ENCODE measurements around the gene RIBC1. TPM values are rescaled to one million over a fixed set of nuclear protein-coding genes. Genes with fewer than 3 reads are reported as not detected.
"Not testable (repeated sequence)": the region's sequence is repeated elsewhere in the genome, so short reads cannot be mapped to it uniquely, and the experiment has no call there.

The RIBC1 gene
- total RNA-seq, 8 experiments from 2014 or later: 1.1 to 10.9 (median 2.5) TPM

DNA sequence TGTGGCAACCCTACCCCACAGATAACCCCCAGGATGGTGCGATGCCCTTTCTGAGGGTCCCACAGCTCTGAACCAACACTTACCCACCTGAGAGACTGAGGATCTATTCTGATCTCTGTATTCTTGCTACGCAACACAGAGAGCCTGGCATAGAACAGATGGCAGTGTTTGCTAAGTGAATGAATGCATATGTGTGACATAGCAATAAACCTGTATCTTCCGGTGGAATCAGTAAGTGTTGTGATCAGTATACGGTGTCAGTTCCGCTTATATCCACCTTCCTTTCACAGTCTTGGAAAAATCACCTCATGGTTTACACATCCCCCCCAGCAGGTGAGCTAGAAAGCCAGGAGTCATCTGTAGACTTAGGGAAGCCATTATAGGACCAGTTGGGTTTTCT, 17.4 kb downstream of the RIBC1 start:
- WGBS, 10 experiments: 90% methylated on average over 2 of the region's 5 CpGs; no CpG with 5 or more reads in 8 of the 10 experiments
- ATAC-seq (replicated peaks in 6 of 8): peak in 1 of 8 experiments; percentile 11
- peaks cover 0 to 6% of the 10 kb centered on the region in 2 donors for H3K4me1 ChIP-seq (replicated peaks in 1 of 2)
- no peak overlapping the region for H3K27ac ChIP-seq
- no peak overlapping the region for H3K4me3 ChIP-seq
- in situ Hi-C loops (cut with MboI; ENCODE audit: low pct_unique_long_range_greater_than_20kb in 2 of 9, low sequenced_read_pairs in 9 of 9, unreplicated experiment in 9 of 9): loop anchor here in 1 of 9 experiments (25.0 kb wide), 1 partner anchor 128 kb away; no protein-coding TSS in a partner anchor

DNA sequence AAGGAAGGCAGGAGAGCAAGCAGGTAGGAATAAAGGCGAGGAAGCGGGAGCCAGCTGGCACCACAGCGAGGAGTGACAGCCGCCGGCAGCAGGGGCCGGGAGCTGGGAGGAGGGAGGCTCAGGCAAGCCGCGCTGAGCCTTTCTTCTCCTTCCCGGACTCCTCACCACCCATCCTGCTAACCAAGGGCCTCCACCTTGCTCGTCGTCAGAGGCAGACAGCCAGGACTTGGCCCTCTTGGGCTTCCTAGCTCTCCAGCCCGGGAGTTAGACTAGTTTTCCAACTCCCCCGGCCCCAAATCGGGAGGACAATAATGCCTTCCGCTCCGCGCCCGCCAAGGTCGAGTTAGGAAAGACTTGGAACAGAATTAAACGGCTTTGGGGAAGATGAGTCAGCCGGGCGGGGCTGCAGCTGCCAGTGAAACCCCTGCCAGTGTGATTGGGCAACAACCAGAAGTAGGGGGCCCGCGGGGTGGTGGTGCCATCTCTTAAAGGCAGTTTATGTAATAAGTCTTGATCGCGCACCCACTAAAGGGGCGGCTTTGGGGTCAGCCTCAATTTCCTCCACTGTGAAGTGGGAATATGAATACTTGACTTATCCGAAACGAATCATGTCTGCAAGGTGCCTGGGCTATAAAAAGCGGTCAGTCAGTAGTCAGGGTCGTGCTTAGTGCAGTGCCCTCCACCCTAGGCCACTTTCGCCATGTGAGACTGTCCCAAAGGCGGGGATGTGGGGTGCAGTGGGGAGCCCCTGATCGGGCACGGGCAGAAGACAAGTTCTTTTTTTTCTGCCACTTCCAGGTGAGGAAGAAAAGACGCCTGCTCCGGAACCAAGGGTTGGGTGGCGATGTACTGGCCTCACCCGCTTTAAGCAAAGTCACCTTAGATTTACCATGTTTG, 18.2 kb downstream of the RIBC1 start:
- Histone ChIP-seq H3K4me3 (peak overlapping the region in 3 of 5 donors; percentile 33 to 39 (median 37)), H3K4me1 (replicated peaks in 1 of 2) (peaks cover 0 to 6% of the 10 kb centered on the region in 2 donors), H3K27ac (no peak overlapping the region)
- ATAC-seq (replicated peaks in 6 of 8): peak in 5 of 8 experiments; percentile 4 to 65 (median 53)
- WGBS, 10 experiments: 0 to 52% (median 40%) methylated on average over 1 to 8 of the region's 39 CpGs; no CpG with 5 or more reads in 5 of the 10 experiments
- in situ Hi-C loops (cut with MboI; ENCODE audit: low pct_unique_long_range_greater_than_20kb in 2 of 9, low sequenced_read_pairs in 9 of 9, unreplicated experiment in 9 of 9): loop anchor here in 1 of 9 experiments (25.0 kb wide), 1 partner anchor 129 kb away; no protein-coding TSS in a partner anchor

DNA sequence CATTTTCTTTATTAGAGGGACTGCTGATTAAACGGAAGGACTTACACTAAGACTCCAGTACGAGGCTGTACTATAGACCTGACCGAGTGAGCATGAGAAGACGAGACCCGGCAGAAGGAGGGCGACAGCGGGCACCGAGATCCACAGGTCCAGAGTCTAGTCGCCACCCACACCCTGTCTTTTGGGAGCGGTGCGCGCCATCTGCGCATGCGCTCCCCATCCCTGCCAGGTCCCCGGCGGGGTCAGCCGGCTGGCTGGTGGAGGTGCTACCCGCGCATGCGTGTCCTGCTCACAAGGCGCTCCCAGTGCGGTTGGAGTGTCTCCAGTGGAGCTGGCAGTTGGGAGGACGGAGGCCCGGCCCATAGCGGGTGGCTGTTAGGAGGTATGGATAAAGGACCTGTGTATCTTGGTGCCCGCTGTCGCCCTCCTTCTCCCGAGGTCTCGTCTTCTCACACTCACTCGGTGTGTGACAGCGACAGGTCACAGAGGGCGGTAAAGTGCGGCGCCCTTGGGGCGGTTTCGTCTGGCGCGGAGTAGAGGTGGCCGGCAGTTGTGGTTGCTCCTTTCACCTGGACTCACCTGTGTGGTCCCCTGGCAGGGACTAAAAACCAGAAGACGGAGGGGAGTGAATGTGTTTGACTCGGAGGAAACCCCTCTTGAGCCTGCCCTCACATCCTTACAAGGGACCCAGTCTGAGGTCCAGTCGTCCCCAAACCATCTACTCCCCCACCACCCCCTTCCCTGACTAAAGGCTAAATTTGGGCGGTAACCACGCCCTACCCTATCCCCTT, 19.1 kb downstream of the RIBC1 start:
- no peak overlapping the region for H3K27ac ChIP-seq
- peaks cover 0 to 6% of the 10 kb centered on the region in 2 donors for H3K4me1 ChIP-seq (replicated peaks in 1 of 2)
- 0 to 40% methylated on average over 3 to 6 of the region's 44 CpGs; no CpG with 5 or more reads in 8 of the 10 experiments for WGBS, 10 experiments
- in situ Hi-C loops (cut with MboI; ENCODE audit: low pct_unique_long_range_greater_than_20kb in 2 of 9, low sequenced_read_pairs in 9 of 9, unreplicated experiment in 9 of 9): loop anchor here in 1 of 9 experiments (25.0 kb wide), 1 partner anchor 129 kb away; no protein-coding TSS in a partner anchor
- peak overlapping the region; percentile 20 to 39 (median 33) for H3K4me3 ChIP-seq
- peak; percentile 70 to 98 (median 94) for ATAC-seq (replicated peaks in 6 of 8)

DNA sequence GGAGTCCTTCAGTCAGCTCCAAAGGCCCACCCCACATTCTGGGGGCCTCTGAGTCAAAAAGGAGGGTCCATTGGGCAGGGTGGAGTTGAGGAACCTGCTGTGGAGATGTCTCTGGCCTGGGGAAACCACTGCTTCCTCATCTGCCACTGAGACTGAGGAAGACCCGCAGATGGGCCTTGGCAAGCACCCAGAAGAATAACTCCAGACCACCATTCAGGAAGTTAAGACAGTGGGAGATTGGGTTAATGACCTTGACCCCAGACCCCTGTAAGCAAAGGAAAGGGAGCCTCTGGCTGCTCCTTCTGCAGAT, 19.6 kb downstream of the RIBC1 start:
- Histone ChIP-seq H3K4me1 (replicated peaks in 1 of 2) (peaks cover 0 to 6% of the 10 kb centered on the region in 2 donors), H3K4me3 (peak overlapping the region in 2 of 5 donors; percentile 37 to 39), H3K27ac (no peak overlapping the region)
- ATAC-seq (replicated peaks in 6 of 8): no peak
- 63% methylated on average over 1 of the region's 1 CpG; no CpG with 5 or more reads in 9 of the 10 experiments for WGBS, 10 experiments
- in situ Hi-C loops (cut with MboI; ENCODE audit: low pct_unique_long_range_greater_than_20kb in 2 of 9, low sequenced_read_pairs in 9 of 9, unreplicated experiment in 9 of 9): loop anchor here in 1 of 9 experiments (25.0 kb wide), 1 partner anchor 130 kb away; no protein-coding TSS in a partner anchor

DNA sequence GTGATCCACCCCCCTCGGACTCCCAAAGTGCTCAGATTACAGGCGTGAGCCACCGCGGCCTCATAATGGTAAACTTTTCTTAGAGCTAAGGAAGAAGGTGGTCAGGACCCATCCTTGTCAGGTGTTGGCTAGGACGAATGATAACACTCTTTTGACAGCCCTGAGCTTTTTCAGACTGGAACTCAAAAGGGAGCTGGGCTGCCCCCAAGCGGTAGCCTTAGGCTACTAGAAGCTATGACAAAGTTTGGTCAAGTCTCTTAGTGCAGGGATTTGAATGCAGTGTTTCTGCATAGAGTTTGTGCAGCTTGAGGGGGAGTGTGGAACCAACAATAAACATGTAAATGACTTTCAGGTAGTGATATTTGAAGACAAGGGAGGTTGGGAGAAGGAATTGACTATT, 23.3 kb downstream of the RIBC1 start:
- Histone ChIP-seq H3K4me3 (no peak overlapping the region), H3K27ac (no peak overlapping the region), H3K4me1 (replicated peaks in 1 of 2) (peaks cover 0 to 6% of the 10 kb centered on the region in 2 donors)
- peak in 3 of 8 experiments; percentile 24 to 55 (median 33) for ATAC-seq (replicated peaks in 6 of 8)
- in situ Hi-C loops (cut with MboI; ENCODE audit: low pct_unique_long_range_greater_than_20kb in 2 of 9, low sequenced_read_pairs in 9 of 9, unreplicated experiment in 9 of 9): loop anchor here in 1 of 9 experiments (25.0 kb wide), 1 partner anchor 134 kb away; no protein-coding TSS in a partner anchor
- 17% methylated on average over 3 of the region's 6 CpGs; no CpG with 5 or more reads in 9 of the 10 experiments for WGBS, 10 experiments

- no peak for ATAC-seq (replicated peaks in 6 of 8)
- in situ Hi-C loops (cut with MboI; ENCODE audit: low pct_unique_long_range_greater_than_20kb in 2 of 9, low sequenced_read_pairs in 9 of 9, unreplicated experiment in 9 of 9): loop anchor here in 1 of 9 experiments (25.0 kb wide), 1 partner anchor 135 kb away; no protein-coding TSS in a partner anchor
- no peak overlapping the region for H3K4me3 ChIP-seq
- 33 to 100% (median 64%) methylated on average over 1 of the region's 2 CpGs; no CpG with 5 or more reads in 7 of the 10 experiments for WGBS, 10 experiments
- no peak overlapping the region for H3K27ac ChIP-seq
- no peaks in the 10 kb centered on the region for H3K4me1 ChIP-seq (replicated peaks in 1 of 2)
These were observed 24.8 kb downstream of the RIBC1 start for GRCh38 chrX:53447441-53447840.

DNA sequence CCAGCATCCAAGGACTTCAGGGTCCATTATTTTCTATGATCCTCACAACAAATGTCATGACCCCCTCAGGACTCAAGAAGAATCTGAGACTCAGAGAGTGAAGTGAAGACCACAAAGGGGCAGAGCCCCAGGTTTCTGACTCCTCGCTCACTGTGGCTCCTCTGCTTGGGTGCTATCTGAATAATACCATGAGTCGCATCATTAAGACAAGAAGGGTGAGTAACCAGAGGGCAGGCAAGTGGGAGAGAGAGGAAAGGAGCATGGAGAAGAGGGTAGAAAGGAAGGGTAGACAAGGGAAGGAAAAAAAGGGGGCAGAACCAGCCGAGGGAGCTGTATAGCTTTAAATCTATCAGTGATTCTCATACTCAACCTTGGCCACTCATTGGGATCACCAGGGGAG, 27.0 kb downstream of the RIBC1 start:
- 8 to 50% methylated on average over 2 to 3 of the region's 3 CpGs; no CpG with 5 or more reads in 8 of the 10 experiments for WGBS, 10 experiments
- no peak overlapping the region for H3K4me3 ChIP-seq
- in situ Hi-C loops (cut with MboI; ENCODE audit: low pct_unique_long_range_greater_than_20kb in 2 of 9, low sequenced_read_pairs in 9 of 9, unreplicated experiment in 9 of 9): loop anchor here in 1 of 9 experiments (25.0 kb wide), 1 partner anchor 137 kb away; no protein-coding TSS in a partner anchor
- H3K4me1 ChIP-seq (replicated peaks in 1 of 2): no peaks in the 10 kb centered on the region
- no peak overlapping the region for H3K27ac ChIP-seq
- no peak for ATAC-seq (replicated peaks in 6 of 8)

DNA sequence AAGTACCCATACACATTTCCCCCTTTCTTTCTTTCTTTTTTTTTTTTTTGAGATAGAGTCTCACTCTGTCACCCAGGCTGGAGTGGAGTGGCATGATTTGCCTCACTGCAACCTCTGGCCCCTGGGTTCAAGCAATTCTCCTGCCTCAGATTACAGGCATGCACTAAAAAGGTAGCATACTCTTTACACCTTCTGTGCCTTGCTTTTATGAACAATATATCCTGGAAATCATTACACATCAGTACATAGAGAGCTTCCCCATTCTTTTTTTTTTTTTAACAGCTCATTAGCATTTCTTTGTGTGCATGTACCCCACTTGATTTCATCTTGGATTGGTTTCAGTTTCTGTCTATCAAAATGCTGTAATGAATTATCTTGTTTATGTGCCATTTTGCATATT, 30.1 kb downstream of the RIBC1 start:
- no peak for ATAC-seq (replicated peaks in 6 of 8)
- Histone ChIP-seq H3K4me3 (no peak overlapping the region), H3K4me1 (replicated peaks in 1 of 2) (no peaks in the 10 kb centered on the region), H3K27ac (no peak overlapping the region)
- in situ Hi-C loops (cut with MboI; ENCODE audit: low pct_unique_long_range_greater_than_20kb in 2 of 9, low sequenced_read_pairs in 9 of 9, unreplicated experiment in 9 of 9): no loop called here

- Histone ChIP-seq H3K4me3 (no peak overlapping the region), H3K27ac (no peak overlapping the region), H3K4me1 (replicated peaks in 1 of 2) (no peaks in the 10 kb centered on the region)
- in situ Hi-C loops (cut with MboI; ENCODE audit: low pct_unique_long_range_greater_than_20kb in 2 of 9, low sequenced_read_pairs in 9 of 9, unreplicated experiment in 9 of 9): no loop called here
- ATAC-seq (replicated peaks in 6 of 8): peak in 1 of 8 experiments; percentile 32
- 0 to 31% (median 18%) methylated on average over 1 to 3 of the region's 3 CpGs; no CpG with 5 or more reads in 4 of the 10 experiments for WGBS, 10 experiments
These were observed 33.6 kb downstream of the RIBC1 start for GRCh38 chrX:53456254-53456653.

DNA sequence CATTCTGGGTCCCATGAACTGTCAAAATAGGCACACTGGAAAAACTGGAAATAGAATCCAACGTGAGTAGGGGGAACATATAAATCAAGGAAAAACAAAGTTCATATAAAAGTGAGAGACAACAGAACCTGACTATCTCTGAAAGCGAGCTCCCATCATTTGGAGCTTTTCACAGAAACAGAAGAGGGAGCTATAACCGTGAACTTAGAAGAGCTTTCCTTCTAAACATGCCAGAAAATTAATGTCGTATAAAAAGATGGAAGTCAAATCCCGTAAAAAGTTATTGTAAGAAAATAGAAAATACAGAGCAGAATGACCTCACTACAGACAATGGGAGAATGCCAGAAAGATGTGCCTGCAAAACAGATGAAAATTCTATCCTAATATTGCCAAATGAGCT, 35.4 kb downstream of the RIBC1 start:
- WGBS, 10 experiments: 15 to 92% (median 33%) methylated on average over 2 to 5 of the region's 5 CpGs; no CpG with 5 or more reads in 2 of the 10 experiments

DNA sequence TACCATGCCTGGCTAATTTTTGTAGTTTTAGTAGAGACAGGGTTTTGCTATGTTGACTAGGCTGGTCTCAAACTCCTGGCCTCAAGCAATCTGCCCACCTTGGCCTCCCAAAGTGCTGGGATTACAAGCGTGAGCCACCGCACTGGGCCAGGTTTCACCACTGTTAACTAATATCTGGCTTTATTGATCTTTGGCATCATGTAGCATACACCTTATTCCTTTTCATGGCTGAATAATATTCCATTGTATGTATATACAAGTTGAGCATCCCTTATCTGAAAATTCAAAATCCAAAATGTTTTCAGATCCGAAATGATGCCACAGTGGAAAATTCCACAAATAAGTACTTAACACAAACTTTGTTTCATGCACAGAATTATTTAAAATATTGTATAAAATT, 46.0 kb downstream of the RIBC1 start:
- H3K4me3 ChIP-seq; H3K27ac ChIP-seq; in situ Hi-C loops (cut with MboI; ENCODE audit: low pct_unique_long_range_greater_than_20kb in 2 of 9, low sequenced_read_pairs in 9 of 9, unreplicated experiment in 9 of 9); ATAC-seq (replicated peaks in 6 of 8); H3K4me1 ChIP-seq (replicated peaks in 1 of 2): not testable (repeated sequence)
- 0 to 71% (median 40%) methylated on average over 1 to 2 of the region's 3 CpGs; no CpG with 5 or more reads in 5 of the 10 experiments for WGBS, 10 experiments

More for the DNA sequence above, 35.4 kb downstream of the RIBC1 start:
- no peak for ATAC-seq (replicated peaks in 6 of 8)
- H3K4me3 ChIP-seq: no peak overlapping the region
- no peaks in the 10 kb centered on the region for H3K4me1 ChIP-seq (replicated peaks in 1 of 2)
- in situ Hi-C loops (cut with MboI; ENCODE audit: low pct_unique_long_range_greater_than_20kb in 2 of 9, low sequenced_read_pairs in 9 of 9, unreplicated experiment in 9 of 9): no loop called here
- H3K27ac ChIP-seq: no peak overlapping the region

GRCh38 chrX:53471346-53471745, 48.7 kb downstream of the RIBC1 start:
- in situ Hi-C loops (cut with MboI; ENCODE audit: low pct_unique_long_range_greater_than_20kb in 2 of 9, low sequenced_read_pairs in 9 of 9, unreplicated experiment in 9 of 9): no loop called here
- 0 to 100% (median 27%) methylated on average over 1 to 2 of the region's 3 CpGs; no CpG with 5 or more reads in 5 of the 10 experiments for WGBS, 10 experiments
- peak in 1 of 8 experiments; percentile 23 for ATAC-seq (replicated peaks in 6 of 8)
- H3K27ac ChIP-seq: no peak overlapping the region
- H3K4me1 ChIP-seq (replicated peaks in 1 of 2): no peaks in the 10 kb centered on the region
- no peak overlapping the region for H3K4me3 ChIP-seq
